NCI-H1417 treated with DMSO at 0.1 percent for 48 hours (cell line): ENCODE results near the gene RNF157.

Source experiments
- DNase-seq: peaks from one replicate; lab custom pipeline; 2025; lab: John Stamatoyannopoulos, UW

RNF157 gene

GRCh38 chr17:76240461-76241203, at the start of gene RNF157:
RNF157 (minus strand) TSS chr17:76240493; CDS start chr17:76240240, 253 bp downstream.
- DNase-seq, result no peak

GRCh38 chr17:76281573-76282371, 41.5 kb upstream of the RNF157 start:
- DNase-seq, result no peak

- DNase-seq, result no peak
Measured at GRCh38 chr17:76280650-76281049, 40.4 kb upstream of the RNF157 start.

DNA sequence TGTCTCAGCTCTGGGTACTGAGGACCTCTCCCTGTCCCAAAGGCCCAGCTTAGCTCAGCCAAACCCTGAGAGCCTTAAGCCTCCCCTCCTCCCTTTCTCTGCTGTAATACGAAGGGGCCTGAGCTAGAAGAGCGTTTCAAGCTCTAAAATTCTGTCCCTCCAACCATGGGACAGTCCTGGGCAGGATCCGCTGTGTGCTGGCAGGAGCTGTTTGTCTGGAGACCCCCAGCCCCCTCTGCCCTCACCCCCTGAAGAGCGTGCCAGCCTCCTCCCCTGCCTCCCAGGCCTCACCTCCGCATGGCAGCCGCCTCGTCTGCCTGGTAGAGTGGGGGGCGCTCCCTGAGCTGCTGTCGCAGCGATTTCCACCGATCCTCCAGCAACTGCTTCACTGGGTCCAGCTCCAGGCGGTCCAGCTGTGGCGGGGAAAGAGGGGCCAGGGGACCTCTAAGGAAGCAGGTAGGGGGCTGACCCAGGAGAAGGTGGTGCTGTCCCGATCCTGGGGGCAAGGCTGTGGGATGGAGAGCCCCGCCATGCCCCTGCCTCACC, 39.5 kb upstream of the RNF157 start:
- no peak for DNase-seq

DNA sequence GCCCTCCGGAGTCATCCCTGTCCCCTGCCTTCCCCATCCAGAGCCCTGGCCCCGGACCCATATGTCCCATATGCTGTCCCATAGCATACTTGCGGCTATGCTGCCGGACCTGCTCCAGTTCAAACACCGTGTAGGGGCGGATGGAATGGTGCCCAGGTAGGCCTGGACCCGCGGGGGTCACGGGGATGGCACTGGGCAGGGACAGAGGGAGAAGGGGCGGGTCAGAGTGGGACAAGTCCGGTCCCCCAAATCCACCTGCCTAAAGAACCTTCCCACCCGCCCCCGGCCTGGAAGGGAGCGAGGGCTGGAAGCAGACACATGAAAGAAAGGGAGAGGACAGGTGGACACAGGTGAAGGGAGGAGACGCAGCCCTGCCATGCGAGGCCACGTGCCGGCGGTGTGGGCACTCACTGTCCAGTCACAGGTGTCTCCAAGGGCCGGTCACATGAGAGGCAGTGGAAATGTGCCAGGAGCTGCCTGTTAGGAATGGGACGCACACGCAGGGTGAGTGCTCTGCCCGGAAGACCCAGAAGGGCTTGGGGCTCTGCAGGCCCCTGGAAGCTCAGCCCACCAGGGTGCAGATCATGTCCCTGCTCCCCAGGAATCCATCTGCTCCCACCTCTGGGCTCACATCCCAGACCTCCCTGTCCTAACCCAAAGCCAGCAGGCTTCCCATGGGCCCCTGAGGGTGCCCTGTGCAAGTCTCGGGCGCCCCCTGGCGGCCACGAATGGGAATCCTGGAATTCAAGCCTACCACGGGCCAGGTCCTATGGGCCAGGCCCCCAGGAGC, 38.9 kb upstream of the RNF157 start:
- no peak for DNase-seq

GRCh38 chr17:76278268-76278908, 38.1 kb upstream of the RNF157 start:
- no peak for DNase-seq

DNA sequence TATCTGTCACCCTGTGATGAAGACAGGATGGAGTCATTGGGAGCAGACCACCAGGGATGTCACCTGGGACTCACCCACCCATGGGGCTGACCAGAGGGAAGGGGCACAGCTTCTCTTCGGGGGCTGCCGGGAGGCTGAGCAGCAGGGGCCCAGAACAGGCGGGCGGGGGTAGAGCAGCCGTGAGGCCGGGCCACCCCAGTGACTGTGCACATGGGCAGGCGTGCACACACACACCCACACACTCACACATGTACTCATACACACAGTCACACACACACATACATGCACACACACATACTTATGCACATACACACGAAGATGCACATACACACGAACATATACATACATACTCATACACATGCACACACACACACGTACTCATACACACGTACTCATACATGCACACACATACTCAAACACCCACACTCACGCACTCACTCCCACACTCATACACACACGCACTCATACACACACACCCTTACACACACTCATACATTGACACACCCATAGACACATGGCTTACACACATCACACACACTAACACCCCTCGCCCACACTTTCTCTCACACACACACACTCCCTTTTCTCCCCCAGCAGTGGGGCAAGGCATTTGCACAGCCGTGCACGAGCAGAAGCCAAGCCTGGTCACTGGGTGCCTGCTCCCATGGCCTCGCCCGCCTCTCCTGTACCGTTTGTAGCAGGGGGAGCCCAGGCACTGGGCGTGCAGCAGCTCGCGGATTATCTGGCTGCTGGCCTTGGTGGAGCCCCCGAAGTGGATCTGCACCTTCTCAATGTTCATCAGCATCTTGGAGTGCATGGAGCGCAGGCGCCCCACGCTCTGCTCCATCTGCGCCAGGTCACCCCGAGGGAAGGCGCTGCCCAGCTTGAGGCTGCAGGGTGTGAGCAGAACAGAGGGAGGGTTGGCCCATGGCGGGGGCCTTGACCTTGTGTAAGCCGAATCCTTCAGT, 37.3 kb upstream of the RNF157 start:
- no peak for DNase-seq

DNA sequence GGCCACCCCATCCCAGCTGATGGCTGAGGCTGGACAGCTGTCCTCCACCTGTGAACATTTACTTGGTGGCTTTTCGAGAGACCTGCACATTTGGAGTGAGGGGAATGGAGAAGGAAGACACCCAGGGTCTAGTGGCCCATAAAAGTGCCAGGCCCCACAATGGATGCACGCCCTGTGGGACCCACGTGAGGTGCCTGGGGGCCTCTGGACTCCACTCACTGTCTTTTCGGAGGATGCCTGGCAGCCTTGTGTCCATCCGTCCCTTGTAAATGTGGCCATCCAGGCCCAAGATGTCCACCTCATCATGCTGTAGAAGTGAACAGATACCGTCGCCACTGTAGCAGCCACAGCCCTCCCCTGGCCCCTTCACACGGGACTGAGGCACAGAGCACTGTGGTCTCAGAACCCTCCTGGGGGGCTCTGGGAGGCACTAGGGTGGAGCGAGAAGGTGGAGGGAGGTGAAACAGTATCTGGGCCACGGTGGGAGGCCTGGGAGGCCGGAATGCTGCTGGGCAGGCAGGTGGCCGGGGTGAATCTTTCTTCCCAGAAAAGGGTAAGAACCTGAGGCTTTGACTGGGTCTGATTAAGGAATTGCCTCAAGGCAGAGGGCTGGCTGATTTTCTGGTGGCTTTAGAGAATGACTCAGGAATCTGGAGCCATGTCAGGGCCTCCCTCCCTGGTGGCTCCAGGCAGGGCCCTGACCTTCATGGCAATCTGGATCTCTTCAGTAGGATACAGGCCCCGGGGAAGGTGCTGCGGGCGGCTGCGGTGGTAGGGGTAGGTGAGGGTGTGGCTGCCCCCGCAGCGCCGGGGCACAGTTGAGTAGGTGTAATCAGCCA, 36.4 kb upstream of the RNF157 start:
- DNase-seq, result no peak

DNA sequence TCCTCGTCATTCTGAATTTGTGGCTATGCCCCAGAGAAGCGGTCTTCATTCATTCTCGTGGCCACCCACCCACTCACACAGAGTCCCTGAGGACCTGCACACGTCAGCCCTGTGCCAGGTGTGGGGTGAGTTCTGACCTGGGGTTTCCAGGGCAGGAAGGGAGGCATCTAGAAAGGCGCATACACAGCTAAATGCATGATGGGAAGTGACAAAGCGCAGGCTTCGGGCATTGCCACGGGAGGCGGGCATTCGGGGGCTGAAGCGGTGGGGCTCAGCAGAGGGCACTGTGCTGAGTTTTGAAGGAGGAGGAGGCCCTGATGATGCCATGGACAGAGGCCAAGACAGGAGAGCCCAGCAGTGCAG, 35.8 kb upstream of the RNF157 start:
- DNase-seq, result no peak

- DNase-seq, result no peak
Measured at GRCh38 chr17:76275382-76276068, 35.2 kb upstream of the RNF157 start.

DNA sequence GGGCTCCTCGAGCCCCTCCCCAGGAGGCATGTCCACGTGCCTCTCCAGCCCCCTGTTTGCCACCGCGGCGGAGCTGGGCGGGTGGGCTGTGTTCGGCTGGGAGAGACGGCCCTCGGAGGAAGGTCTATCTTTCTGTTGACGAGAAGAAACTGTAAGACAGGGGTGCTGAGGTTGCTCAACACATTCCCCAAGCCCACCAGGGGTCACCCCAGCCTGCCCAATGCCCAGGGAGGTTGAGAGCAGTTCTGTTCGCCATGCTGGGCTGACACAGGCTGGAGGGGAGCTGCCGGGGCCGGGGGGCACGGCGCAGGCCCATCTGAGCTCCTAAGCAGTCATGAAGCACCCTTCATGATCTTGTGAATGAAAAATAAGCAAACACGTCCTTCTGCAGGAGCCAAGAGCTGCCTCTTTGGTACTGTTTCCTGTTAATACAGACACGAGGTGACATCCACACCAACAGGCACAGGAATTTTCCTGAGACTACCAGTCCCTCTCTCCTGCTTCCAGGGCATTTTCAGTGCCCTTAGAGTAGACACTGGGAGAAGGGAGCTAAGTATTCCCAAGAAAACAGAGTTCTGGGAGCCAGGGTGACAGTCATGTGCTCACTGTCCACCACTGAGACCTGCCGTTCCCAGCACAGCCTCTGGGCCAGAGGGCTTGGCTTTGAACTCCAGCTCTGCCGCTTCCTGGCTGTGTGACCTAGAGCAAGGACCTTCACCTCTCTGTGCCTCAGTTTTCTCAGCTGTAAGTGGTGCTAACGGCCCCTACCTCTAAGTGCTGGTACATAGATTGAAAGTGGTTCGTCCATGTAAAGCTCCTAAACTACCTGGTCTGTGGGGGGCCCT, 34.0 kb upstream of the RNF157 start:
- no peak for DNase-seq

DNA sequence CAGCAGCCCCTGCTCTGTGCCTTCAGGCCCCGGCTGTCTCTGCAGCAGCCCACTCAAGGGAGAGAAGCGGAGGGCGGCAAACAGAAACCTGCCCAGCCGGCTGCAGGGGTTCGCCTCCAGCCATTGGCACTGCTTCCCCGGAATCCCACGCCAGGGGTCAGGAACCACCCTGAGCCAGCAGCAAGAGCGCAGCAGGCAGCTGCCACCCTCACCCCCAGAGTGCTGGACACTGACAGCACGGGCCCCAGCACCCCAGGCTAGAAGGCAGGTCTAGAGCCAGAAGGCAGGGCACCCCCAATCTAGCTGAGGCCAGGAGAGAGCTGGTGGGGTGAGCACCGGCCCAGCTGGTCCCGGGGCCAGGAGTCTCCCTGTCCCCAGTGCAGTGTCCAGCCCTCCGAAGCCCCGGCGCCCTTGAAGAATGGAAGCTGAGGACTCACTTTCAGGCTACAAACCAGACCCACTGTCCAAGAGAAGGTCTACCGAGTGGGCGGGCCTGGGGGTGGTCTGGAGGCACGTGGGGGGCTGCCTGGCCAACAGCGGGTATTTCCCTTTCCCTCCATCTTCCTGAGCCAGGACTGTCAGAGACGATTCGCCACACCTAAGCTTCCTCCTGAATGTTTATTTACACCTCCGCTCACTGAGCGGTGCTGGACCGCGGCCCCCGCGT, 33.3 kb upstream of the RNF157 start:
- DNase-seq, result no peak

DNA sequence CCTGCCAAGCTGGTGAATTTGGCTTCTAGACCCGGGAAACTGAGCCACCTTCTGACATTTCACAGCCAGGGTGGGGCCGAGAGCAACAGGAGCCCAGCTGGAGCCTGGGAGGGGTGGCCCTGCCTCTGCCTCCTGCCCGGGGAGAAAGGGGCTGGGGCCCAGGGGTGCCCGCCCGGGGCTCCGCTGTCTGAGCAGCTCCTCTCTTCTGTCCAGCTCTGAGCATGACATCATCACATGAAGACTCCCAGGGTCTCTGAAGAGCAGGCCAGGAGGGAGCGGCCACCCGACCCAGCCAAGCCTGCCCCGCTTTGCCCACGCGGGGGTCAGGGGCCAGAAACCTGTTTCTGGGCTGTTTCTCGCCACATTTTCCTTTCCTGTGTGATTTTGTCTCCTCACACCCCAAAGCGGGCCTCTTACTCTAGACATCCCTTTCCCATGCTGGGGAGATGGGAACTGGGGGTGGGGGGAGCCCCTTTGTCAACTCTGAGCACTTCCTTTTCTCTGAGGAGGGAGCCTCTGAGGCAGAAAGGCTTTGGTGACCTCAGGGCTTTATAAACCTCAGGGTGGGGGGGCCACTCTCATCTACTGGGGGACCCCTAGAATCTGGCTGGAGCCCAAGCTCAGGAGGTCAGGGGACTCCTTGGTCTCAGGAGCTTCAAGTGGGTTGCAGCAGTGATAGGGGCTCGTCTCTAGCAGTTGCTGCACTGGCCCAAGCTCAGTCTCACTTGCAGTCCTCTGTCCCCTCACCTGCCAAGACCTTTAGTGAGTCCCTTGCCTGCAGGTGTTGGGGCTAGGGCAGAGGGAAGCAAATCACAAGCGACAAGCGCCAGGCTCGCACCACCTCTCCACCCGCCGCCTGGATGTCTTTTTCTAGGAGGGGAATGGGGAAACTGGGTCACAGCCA, 32.5 kb upstream of the RNF157 start:
- no peak for DNase-seq

GRCh38 chr17:76271669-76272540, 31.6 kb upstream of the RNF157 start:
- no peak for DNase-seq
